ENCODE results near the gene RCSD1. TPM values are rescaled to one million over a fixed set of nuclear protein-coding genes. Genes with fewer than 3 reads are reported as not detected.

The RCSD1 gene
- polyA plus RNA-seq, 1 experiment: not detected

DNA sequence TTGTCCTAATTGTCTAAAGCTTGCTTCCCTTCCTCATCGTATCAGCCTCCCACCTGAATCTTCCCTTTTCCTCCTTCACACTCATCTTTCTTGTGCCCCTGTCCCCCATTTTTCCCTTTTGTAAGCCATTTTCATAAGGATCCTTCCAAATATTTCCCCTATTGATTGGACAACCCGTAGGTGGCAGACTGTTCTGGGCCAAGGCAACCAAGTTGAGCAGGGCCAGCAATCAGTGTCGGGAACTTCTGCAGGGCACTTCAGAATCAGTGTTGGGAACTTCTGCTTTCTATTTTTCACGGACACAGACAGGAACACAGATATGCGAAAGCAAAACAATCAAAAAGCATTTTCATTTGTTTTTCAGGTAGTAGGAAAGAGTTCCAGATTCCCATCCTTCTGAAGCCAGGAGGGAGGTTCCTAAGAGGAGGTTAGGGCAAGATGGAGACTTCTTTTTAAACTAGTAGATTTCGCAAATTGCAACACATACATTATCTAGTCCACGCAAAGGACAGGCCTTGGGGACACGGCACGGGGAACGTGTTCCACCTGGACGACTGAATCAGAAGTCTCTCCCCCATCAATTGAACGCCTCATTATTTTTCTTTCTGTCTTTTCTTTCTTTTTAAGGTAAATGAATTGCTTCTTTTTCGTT, 91.1 kb downstream of the RCSD1 start:
- Histone ChIP-seq H3K27me3 (ENCODE audit: control insufficient read depth, insufficient read depth, low read length) (no peaks in the 10 kb centered on the region), H3K9me3 (ENCODE audit: control insufficient read depth, insufficient read depth, low read length) (no peaks in the 10 kb centered on the region; the same call in 1 of the 2 replicates), H3K27ac (ENCODE audit: low read depth, low read length) (peak overlapping the region; percentile 66), H3K4me3 (ENCODE audit: low read depth, low read length) (peak overlapping the region; percentile 62)
- TF ChIP-seq, protein P1, sequence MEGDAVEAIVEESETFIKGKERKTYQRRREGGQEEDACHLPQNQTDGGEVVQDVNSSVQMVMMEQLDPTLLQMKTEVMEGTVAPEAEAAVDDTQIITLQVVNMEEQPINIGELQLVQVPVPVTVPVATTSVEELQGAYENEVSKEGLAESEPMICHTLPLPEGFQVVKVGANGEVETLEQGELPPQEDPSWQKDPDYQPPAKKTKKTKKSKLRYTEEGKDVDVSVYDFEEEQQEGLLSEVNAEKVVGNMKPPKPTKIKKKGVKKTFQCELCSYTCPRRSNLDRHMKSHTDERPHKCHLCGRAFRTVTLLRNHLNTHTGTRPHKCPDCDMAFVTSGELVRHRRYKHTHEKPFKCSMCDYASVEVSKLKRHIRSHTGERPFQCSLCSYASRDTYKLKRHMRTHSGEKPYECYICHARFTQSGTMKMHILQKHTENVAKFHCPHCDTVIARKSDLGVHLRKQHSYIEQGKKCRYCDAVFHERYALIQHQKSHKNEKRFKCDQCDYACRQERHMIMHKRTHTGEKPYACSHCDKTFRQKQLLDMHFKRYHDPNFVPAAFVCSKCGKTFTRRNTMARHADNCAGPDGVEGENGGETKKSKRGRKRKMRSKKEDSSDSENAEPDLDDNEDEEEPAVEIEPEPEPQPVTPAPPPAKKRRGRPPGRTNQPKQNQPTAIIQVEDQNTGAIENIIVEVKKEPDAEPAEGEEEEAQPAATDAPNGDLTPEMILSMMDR (IDR thresholded peaks at IDR 0.05; ENCODE audit: low read depth, low read length): peak; percentile 61
- ChIA-PET POLR2A (interaction anchor here (0.5 to 1.5 kb wide), 4 partner anchors 71 to 215 kb away, joined by 3 to 15 read pairs (median 5); partner anchors contain the start of gene DCAF6), CTCF (interaction anchor here (0.9 to 1.8 kb wide), 4 partner anchors 28 to 425 kb away, joined by 3 to 7 read pairs (median 3); no protein-coding TSS in a partner anchor)
- DNase-seq (ENCODE audit: low read depth, low spot score): no peak

DNA sequence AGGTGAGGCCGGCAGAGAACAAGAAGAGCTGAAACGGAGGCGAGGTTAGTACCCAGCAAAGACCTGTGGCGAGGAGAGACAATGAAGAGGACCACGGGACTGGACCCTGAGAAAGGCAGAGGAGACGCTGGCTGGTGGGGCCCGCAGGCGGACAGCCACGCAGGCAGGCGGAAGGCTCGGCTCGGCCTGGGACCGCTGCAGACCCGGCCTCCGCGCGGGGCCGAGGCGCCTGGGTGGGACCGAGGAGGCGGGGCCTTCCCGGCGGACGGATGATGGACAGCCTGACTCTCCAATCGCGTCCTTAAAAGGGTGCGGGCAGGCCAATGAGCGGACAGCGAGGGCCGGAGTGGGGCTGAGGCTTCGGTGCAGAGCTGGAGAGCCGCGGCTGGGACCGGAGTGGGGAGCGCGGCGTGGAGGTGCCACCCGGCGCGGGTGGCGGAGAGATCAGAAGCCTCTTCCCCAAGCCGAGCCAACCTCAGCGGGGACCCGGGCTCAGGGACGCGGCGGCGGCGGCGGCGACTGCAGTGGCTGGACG, 91.7 kb downstream of the RCSD1 start, which contains the start of gene MPZL1:
MPZL1 (plus strand) TSS at position 366 of the 535 bp plus-strand sequence. CDS start 170 bp downstream, outside the sequence.
- CTCF ChIA-PET: interaction anchor here (1.0 to 1.8 kb wide), 3 partner anchors 27 to 424 kb away, joined by 3 to 7 read pairs (median 3); no protein-coding TSS in a partner anchor

DNA sequence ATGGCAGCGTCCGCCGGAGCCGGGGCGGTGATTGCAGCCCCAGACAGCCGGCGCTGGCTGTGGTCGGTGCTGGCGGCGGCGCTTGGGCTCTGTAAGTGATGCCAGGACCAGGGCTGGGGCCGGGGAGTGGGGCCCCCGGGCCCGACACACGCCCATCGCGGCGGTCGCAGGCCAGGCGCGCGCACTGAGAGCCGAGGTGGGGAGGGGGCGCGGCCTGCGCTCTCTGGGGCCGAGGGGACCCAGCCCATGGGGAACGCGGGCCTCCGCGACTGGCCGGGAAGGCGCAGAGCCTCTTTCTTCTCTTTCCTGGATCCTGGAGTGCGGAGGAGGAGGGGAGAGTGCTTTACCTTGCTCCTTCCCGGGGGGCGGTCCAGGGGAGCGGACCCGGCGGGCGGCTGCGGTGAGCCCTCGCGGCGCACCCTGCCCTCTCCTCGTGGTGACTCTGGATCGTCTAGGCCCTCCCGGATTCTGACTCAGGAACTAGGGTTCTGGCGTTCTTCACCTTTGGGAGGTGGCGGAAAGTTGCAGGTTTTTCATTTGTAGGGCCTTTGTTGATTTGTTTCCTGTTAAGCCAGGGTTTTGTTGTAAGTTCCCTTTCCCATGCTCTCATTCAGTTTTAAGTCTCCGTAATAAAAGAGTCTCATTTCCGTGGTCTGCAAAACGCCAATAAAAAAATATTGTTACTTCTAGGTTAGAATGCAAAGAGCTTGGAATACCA, 92.3 kb downstream of the RCSD1 start:
- Histone ChIP-seq H3K4me3 (ENCODE audit: low read depth, low read length) (peak overlapping the region; percentile 80), H3K9me3 (ENCODE audit: control insufficient read depth, insufficient read depth, low read length) (no peaks in the 10 kb centered on the region; the same call in 1 of the 2 replicates), H3K27me3 (ENCODE audit: control insufficient read depth, insufficient read depth, low read length) (no peaks in the 10 kb centered on the region), H3K27ac (ENCODE audit: low read depth, low read length) (no peak overlapping the region)
- POLR2A ChIA-PET: interaction anchor here (1.0 to 1.5 kb wide), 3 partner anchors 69 to 214 kb away, joined by 3 to 15 read pairs (median 5); partner anchors contain the start of gene DCAF6
- CTCF ChIA-PET: interaction anchor here (0.7 to 1.7 kb wide), 3 partner anchors 27 to 362 kb away, joined by 3 to 8 read pairs (median 4); no protein-coding TSS in a partner anchor
- TF ChIP-seq, protein P1 (IDR thresholded peaks at IDR 0.05; ENCODE audit: low read depth, low read length): no peak
- no peak for DNase-seq (ENCODE audit: low read depth, low spot score)

More for the DNA sequence above, 91.7 kb downstream of the RCSD1 start, which contains the start of gene MPZL1:
- TF ChIP-seq, protein P1 (IDR thresholded peaks at IDR 0.05; ENCODE audit: low read depth, low read length): no peak
- H3K4me3 ChIP-seq (ENCODE audit: low read depth, low read length): peak within 1 kb of the TSS; percentile 80
- DNase-seq (ENCODE audit: low read depth, low spot score): peak; percentile 87
- H3K9me3 ChIP-seq (ENCODE audit: control insufficient read depth, insufficient read depth, low read length): no peaks in the 10 kb centered on the region; the same call in 1 of the 2 replicates
- POLR2A ChIA-PET: interaction anchor here (0.5 to 1.5 kb wide), 4 partner anchors 70 to 214 kb away, joined by 3 to 15 read pairs (median 5); partner anchors contain the start of gene DCAF6
- H3K27me3 ChIP-seq (ENCODE audit: control insufficient read depth, insufficient read depth, low read length): no peaks in the 10 kb centered on the region
- H3K27ac ChIP-seq (ENCODE audit: low read depth, low read length): peak within 1 kb of the TSS; percentile 66

DNA sequence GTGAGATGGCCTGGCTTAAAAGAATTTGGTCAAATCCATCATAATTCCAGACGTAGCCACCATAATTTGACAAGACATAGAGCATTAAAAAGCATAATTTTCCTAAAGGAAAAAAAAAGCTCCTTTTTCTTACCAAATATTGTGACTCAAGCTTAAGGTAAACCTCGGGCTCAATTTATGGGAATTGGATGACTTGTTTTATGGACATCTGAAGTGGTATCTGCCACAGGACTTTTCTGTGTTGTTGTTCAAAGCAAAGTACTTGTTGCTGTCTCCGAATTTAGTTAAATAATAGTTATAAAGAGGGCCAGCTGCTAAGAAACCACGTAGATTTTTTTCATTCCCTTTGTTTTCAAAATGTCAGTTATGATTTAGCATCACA, 92.8 kb downstream of the RCSD1 start:
- no peak for DNase-seq (ENCODE audit: low read depth, low spot score)

More for the DNA sequence above, 92.8 kb downstream of the RCSD1 start:
- Histone ChIP-seq H3K4me3 (ENCODE audit: low read depth, low read length) (peak overlapping the region; percentile 80), H3K27me3 (ENCODE audit: control insufficient read depth, insufficient read depth, low read length) (no peaks in the 10 kb centered on the region), H3K27ac (ENCODE audit: low read depth, low read length) (no peak overlapping the region), H3K9me3 (ENCODE audit: control insufficient read depth, insufficient read depth, low read length) (no peaks in the 10 kb centered on the region; the same call in 1 of the 2 replicates)
- ChIA-PET POLR2A (interaction anchor here (1.5 to 1.6 kb wide), 2 partner anchors 68 to 69 kb away, joined by 4 to 15 read pairs; no protein-coding TSS in a partner anchor), CTCF (interaction anchor here (0.7 to 1.7 kb wide), 3 partner anchors 26 to 362 kb away, joined by 3 to 8 read pairs (median 4); no protein-coding TSS in a partner anchor)
- TF ChIP-seq, protein P1 (IDR thresholded peaks at IDR 0.05; ENCODE audit: low read depth, low read length): no peak

Measured in AG04450 (cell line).